Sigmoid colon (tissue), 7 donors: ENCODE measurements around the gene PRRC2C. TPM values are rescaled to one million over a fixed set of nuclear protein-coding genes. Genes with fewer than 3 reads are reported as not detected.

Experiments used
- DNase-seq: peaks from one replicate; pipeline ENCODE4 v3.0.0-alpha.2; 2019
- H3K27ac ChIP-seq, 4 donors: fragments of 200-600 bp; sonication (generic); one replicate each; pipeline ENCODE4 v1.5.1; 2016 to 2019; ENCODE audit warnings: mild to moderate bottlenecking in 1 of 4
- H3K27me3 ChIP-seq, 3 donors: fragments of 200-600 bp; sonication (generic); one replicate each; pipeline ENCODE4 v1.5.1; 2019; ENCODE audit warnings: mild to moderate bottlenecking in 1 of 3
- H3K36me3 ChIP-seq, 4 donors: fragments of 200-600 bp; sonication (generic); one replicate each; pipeline ENCODE4 v1.5.1; 2016 to 2019
- H3K4me1 ChIP-seq, 4 donors: fragments of 200-600 bp; sonication (generic); one replicate each; pipeline ENCODE4 v1.5.1; 2017 to 2019
- H3K4me3 ChIP-seq, 4 donors: fragments of 200-600 bp; sonication (generic); one replicate each; pipeline ENCODE4 v1.5.1; 2017 to 2019; ENCODE audit warnings: mild to moderate bottlenecking in 2 of 4, moderate library complexity in 1 of 4
- H3K9me3 ChIP-seq, 4 donors: fragments of 200-600 bp in 3 of 4; sonication (generic) in 3 of 4; one replicate each; pipeline versions ENCODE4 v1.5.1 to v1.6.1; 2013 to 2019
- EP300 ChIP-seq, 4 donors: sonication (generic); formaldehyde crosslinking; IDR thresholded peaks; one replicate each; pipeline ENCODE4 v1.6.1; 2017; ENCODE audit warnings: antibody characterized with exemption in 4 of 4
- POLR2A ChIP-seq, 2 donors: fragments of 450-650 bp; IDR thresholded peaks; one replicate each; pipeline ENCODE4 v1.6.1; 2016; ENCODE audit warnings: antibody characterized with exemption in 2 of 2, mild to moderate bottlenecking in 2 of 2, moderate library complexity in 2 of 2
- POLR2AphosphoS5 ChIP-seq, 4 donors: sonication (generic); formaldehyde crosslinking; IDR thresholded peaks; one replicate each; pipeline ENCODE4 v1.6.1; 2017; ENCODE audit warnings: antibody characterized with exemption in 4 of 4
- WGBS, 2 donors: extraction: QIAGEN DNeasy Blood & Tissue Kit; methylation state at CpG; one replicate each; pipeline ENCODE4 v1.1.7; 2013; 5-methylcytosine and 5-hydroxymethylcytosine counted together
- intact Hi-C: fragments of 100-400 bp; cut with DNase I; formaldehyde crosslinking; loops from one replicate; pipeline ENCODE4 v1.15.1; 2023
- polyA plus RNA-seq, 3 donors: library from polyadenylated mRNA; stranded (reverse); fragments of 200-250 nt; gene quantifications; one replicate each; pipeline ENCODE4 v1.2.3, GENCODE V29; 2013
- total RNA-seq, 4 donors: library from RNA; depleted of rRNA; stranded (reverse); fragments of >200 nt; gene quantifications; one replicate each; pipeline ENCODE4 v1.1.0, GENCODE V29; 2016
- TF ChIP-seq, protein P1 (sequence below), 4 experiments: fragments of 450-650 bp in 3 of 4; fragments of 200-600 bp in 1 of 4; IDR thresholded peaks; one replicate each; pipeline ENCODE4 v1.5.1; 2016 to 2019; ENCODE audit warnings: antibody characterized with exemption in 4 of 4, mild to moderate bottlenecking in 3 of 4, moderate library complexity in 2 of 4
- donor health status: healthy with polysubstance abuse.
- donor health status: Bipolar disorder and iron deficiency.
- donor health status: healthy.

The PRRC2C gene
- total and polyA plus RNA-seq, 7 donors: 7.8 to 80.0 (median 52.6) TPM

DNA sequence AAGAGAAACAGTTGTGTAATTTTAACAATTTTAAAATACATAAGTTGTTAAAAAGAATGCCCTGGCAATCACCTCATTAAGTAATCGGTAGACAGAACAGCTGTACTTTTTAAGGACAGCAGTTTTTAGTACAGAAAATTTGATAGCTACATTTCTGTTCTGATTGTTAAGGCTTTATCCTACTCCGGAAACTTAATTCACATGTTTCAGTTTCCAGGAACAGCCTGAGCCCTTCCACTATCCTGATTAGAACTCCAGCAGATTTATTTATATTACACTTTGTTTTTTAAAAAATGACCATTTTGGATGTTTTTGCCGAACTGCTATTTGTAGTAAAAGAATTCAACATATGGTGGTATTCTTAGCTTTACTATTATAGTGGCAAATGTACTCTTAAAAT is 8.7 kb downstream of the PRRC2C start:
- no peaks in the 10 kb centered on the region for H3K9me3 ChIP-seq
- no peak for DNase-seq
- intact Hi-C loops: no loop called here
- H3K27me3 ChIP-seq: no peaks in the 10 kb centered on the region
- TF ChIP-seq POLR2A (IDR thresholded peaks at IDR 0.05) (no peak), EP300 (IDR thresholded peaks at IDR 0.05) (no peak), POLR2AphosphoS5 (IDR thresholded peaks at IDR 0.05) (no peak)
- TF ChIP-seq, protein P1, sequence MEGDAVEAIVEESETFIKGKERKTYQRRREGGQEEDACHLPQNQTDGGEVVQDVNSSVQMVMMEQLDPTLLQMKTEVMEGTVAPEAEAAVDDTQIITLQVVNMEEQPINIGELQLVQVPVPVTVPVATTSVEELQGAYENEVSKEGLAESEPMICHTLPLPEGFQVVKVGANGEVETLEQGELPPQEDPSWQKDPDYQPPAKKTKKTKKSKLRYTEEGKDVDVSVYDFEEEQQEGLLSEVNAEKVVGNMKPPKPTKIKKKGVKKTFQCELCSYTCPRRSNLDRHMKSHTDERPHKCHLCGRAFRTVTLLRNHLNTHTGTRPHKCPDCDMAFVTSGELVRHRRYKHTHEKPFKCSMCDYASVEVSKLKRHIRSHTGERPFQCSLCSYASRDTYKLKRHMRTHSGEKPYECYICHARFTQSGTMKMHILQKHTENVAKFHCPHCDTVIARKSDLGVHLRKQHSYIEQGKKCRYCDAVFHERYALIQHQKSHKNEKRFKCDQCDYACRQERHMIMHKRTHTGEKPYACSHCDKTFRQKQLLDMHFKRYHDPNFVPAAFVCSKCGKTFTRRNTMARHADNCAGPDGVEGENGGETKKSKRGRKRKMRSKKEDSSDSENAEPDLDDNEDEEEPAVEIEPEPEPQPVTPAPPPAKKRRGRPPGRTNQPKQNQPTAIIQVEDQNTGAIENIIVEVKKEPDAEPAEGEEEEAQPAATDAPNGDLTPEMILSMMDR (IDR thresholded peaks at IDR 0.05): no peak
- no peak overlapping the region for H3K4me3 ChIP-seq
- H3K27ac ChIP-seq: peak overlapping the region in 3 of 4 donors; percentile 13 to 21 (median 20)
- H3K4me1 ChIP-seq: peaks cover 0 to 56% (median 35%) of the 10 kb centered on the region in 4 donors
- WGBS, 2 donors: 52 to 67% methylated on average over 3 of the region's 3 CpGs
- H3K36me3 ChIP-seq: no peaks in the 10 kb centered on the region

DNA sequence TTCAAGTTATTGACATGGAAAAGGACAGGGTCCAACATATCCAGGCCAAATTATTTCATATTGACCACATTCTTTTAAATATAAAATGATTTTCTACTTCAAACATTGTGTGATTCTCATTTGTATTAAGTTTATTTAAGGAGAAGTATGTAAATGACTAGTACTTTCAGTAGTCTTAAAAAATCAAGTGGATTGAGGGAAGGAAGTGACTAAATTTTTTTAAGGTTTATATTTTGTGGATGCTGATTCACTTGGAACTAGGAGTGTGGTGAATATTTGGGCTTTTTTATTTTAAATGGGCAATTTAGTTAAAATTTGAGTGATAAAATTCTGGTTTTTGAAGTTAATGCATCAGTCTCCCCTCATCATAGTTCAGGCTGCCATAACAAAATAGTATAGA is 10.1 kb downstream of the PRRC2C start:
- intact Hi-C loops: no loop called here
- H3K27me3 ChIP-seq: no peaks in the 10 kb centered on the region
- no peaks in the 10 kb centered on the region for H3K9me3 ChIP-seq
- H3K4me1 ChIP-seq: peaks cover 0 to 52% (median 34%) of the 10 kb centered on the region in 4 donors
- no peak for DNase-seq
- H3K4me3 ChIP-seq: no peak overlapping the region
- no peak overlapping the region for H3K27ac ChIP-seq
- H3K36me3 ChIP-seq: no peaks in the 10 kb centered on the region
- TF ChIP-seq POLR2AphosphoS5 (IDR thresholded peaks at IDR 0.05): no peak
- TF ChIP-seq, protein P1 (IDR thresholded peaks at IDR 0.05): no peak

DNA sequence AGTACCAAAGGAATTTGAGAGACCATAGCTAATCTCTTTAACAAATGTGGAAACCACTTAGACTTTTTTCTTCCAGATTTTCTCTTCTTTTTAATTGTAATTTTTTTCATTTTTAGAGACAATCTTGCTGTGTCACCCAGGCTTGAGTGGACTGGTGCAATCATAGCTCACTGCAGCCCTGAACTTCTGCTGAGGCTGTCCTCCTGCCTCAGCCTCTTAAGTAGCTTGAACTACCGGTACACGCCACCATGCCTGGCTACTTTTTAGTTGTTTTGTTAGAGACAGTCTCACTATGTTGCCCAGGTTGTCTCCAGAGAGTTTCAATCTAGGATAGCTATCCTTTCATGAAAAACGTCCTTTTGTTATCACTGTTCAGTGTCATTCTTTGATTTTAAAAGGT is 15.0 kb downstream of the PRRC2C start:
- Histone ChIP-seq H3K27me3 (no peaks in the 10 kb centered on the region), H3K36me3 (no peaks in the 10 kb centered on the region), H3K4me3 (no peak overlapping the region), H3K9me3 (no peaks in the 10 kb centered on the region), H3K27ac (no peak overlapping the region), H3K4me1 (peaks cover 0 to 45% (median 21%) of the 10 kb centered on the region in 4 donors)
- 85 to 87% methylated on average over 3 of the region's 3 CpGs for WGBS, 2 donors
- TF ChIP-seq POLR2AphosphoS5 (IDR thresholded peaks at IDR 0.05): no peak
- TF ChIP-seq EP300 (IDR thresholded peaks at IDR 0.05): no peak
- intact Hi-C loops: no loop called here
- DNase-seq: no peak

DNA sequence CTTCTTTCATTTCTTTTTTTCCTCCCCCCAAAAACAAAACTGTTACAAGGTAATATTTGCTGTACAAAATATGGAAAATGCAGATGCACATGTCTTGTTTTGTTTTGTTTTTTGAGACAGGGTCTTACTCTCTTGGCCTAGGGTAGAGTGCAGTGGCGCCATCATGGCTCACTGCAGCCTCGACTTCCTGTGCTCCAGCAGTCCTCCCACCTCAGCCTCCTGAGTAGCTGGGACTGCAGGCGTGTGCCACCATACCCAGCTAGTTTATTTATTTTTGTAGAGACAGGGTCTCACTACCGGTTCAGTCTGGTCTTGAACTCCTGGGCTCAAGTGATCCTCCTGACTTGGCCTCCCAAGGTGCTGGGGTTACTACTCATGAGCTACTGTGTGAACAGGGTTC is 15.5 kb downstream of the PRRC2C start:
- Histone ChIP-seq H3K27ac (no peak overlapping the region), H3K36me3 (no peaks in the 10 kb centered on the region), H3K4me3 (no peak overlapping the region), H3K4me1 (peaks cover 0 to 40% (median 17%) of the 10 kb centered on the region in 4 donors), H3K27me3 (no peaks in the 10 kb centered on the region), H3K9me3 (no peaks in the 10 kb centered on the region)
- intact Hi-C loops: no loop called here
- 93 to 98% methylated on average over 4 of the region's 4 CpGs for WGBS, 2 donors
- TF ChIP-seq POLR2AphosphoS5 (IDR thresholded peaks at IDR 0.05) (no peak), POLR2A (IDR thresholded peaks at IDR 0.05) (no peak), EP300 (IDR thresholded peaks at IDR 0.05) (no peak)
- TF ChIP-seq, protein P1 (IDR thresholded peaks at IDR 0.05): no peak
- DNase-seq: no peak

DNA sequence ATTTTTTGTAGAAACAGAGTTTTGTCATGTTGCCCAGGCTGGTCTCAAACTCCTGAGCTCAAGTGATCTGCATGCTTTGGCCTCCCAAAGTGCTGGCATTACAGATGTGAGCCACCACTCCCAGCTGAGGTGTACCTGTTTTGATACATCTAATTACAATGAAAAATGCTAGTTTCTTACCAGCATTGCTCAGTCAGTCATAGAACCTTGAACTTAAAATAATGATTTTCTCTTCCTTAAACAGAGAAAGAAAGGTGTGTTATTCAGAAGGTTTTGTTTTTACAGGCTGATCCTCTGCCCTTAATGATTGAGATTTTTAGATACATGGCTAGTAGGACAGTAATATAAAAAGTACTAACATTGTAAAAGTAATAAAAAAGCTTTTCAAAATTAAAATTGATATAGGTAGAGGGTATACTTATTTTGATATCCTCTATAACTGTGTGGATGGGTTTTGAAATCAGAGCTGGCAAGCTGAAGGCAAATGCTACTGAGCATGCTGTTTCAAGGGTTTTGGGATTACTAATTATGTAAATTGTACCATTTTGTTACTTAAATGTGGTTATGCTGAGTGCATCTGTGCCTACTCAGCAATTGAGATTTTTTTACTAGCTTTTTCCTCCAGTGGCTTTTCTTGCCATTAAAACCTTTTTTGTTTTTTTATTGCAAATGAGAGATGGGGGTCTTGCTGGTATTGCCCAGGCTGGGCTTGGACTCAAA is 16.1 kb downstream of the PRRC2C start:
- no peaks in the 10 kb centered on the region for H3K36me3 ChIP-seq
- no peak for TF ChIP-seq POLR2AphosphoS5 (IDR thresholded peaks at IDR 0.05)
- TF ChIP-seq POLR2A (IDR thresholded peaks at IDR 0.05): no peak
- TF ChIP-seq, protein P1 (IDR thresholded peaks at IDR 0.05): no peak
- TF ChIP-seq EP300 (IDR thresholded peaks at IDR 0.05): no peak
- no peak for DNase-seq
- intact Hi-C loops: no loop called here
- no peaks in the 10 kb centered on the region for H3K27me3 ChIP-seq
- H3K4me1 ChIP-seq: peaks cover 0 to 43% (median 19%) of the 10 kb centered on the region in 4 donors
- H3K4me3 ChIP-seq: no peak overlapping the region
- H3K27ac ChIP-seq: no peak overlapping the region
- no peaks in the 10 kb centered on the region for H3K9me3 ChIP-seq
